CD1c-positive myeloid dendritic cell (primary cell): ENCODE data around the gene NDUFB8.
A peak's percentile ranks its signal among the peaks of the same experiment; 100 is the strongest.
"Not testable (repeated sequence)": the region's sequence is repeated elsewhere in the genome, so short reads cannot be mapped to it uniquely, and the experiment has no call there.

Experiments
- DNase-seq: peaks from one replicate; pipeline ENCODE4 v3.0.0-alpha.2; 2016; ENCODE audit errors: extremely low spot score

The NDUFB8 gene

DNA sequence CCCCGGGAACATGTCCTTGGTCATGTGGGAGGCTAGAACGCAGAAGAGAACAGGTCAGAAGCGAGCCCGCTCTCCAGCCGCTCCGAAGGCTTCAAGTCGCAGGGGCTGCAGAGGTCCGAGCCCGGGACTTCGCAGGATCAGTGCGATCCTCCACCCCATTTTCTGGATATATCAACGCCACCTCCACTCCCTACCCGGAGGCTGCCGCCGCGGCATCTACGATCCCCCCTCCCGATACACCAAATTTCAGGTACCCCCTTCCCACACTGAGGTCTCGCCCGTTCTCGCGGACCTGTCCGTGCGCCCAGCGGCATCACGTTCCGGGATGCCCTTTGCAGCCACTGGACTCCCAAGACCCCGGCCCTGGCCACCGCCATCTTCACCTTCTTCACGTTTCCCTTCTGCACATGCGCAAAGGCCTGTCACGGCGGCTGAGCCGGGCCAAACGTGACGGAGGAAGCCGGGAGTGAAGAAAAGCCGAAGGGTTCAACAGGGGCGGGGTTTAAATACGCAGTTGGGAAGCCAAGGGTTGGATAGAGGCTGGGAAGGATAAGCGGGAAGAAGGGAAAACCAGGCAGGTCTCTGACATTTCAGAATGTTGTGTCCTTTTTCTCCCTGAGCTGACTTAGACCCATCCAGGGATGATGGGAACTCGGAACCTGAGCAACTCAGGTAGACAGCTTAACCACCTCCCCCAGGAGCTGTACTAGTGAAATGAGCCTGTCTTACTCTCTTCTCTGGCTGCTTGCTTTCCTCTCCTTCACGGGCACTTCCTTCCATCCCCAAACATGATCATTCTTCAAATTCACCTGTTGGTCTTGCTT lies at the start of gene NDUFB8:
NDUFB8 (minus strand) TSS at position 397 of the 824 bp plus-strand sequence; CDS start at position 377, 20 bp downstream.
- peak; percentile 90 for DNase-seq

- DNase-seq: no peak
Observed at GRCh38 chr10:100576282-100576635, 46.6 kb upstream of the NDUFB8 start.

GRCh38 chr10:100575585-100576281 lies 46.1 kb upstream of the NDUFB8 start:
- no peak for DNase-seq

DNA sequence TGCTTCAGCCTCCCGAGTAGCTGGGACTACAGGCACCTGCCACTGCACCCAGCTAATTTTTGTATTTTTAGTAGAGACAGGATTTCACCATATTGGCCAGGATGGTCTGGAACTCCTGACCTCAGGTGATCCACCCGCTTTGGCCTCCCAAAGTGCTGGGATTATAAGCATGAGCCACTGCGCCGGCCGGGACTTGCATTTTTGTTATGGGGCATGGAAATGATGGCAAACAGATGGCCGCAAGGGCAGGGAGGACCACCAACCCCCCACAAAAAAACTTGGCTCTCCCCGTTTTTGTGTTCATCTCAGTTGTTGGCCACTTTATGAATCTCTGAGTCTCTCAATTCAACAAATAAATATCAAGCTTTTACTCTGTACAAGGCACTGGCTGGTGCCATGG lies 45.5 kb upstream of the NDUFB8 start:
- not testable (repeated sequence) for DNase-seq

- no peak for DNase-seq
Observed at GRCh38 chr10:100571084-100571856, 41.6 kb upstream of the NDUFB8 start.

DNA sequence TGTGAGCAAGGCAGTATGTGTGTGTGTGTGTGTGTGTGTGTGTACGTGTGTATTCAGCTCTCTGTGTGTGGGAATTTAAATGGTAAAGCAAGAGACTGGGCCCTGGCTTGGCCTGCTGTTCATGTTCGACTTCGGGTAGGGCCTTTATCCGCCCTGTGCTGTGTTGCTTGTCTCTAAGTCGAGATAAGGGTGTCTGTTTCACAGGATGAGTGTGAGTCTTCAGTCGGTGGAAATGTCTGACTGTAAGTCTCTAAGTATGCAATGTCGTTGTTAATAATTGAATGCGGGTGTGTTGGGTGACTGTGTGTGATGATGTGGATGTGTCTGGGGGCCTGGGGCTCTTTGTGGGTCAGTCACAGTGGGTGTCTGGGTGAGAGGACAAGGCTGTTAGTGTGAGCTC lies 40.8 kb upstream of the NDUFB8 start:
- no peak for DNase-seq

DNA sequence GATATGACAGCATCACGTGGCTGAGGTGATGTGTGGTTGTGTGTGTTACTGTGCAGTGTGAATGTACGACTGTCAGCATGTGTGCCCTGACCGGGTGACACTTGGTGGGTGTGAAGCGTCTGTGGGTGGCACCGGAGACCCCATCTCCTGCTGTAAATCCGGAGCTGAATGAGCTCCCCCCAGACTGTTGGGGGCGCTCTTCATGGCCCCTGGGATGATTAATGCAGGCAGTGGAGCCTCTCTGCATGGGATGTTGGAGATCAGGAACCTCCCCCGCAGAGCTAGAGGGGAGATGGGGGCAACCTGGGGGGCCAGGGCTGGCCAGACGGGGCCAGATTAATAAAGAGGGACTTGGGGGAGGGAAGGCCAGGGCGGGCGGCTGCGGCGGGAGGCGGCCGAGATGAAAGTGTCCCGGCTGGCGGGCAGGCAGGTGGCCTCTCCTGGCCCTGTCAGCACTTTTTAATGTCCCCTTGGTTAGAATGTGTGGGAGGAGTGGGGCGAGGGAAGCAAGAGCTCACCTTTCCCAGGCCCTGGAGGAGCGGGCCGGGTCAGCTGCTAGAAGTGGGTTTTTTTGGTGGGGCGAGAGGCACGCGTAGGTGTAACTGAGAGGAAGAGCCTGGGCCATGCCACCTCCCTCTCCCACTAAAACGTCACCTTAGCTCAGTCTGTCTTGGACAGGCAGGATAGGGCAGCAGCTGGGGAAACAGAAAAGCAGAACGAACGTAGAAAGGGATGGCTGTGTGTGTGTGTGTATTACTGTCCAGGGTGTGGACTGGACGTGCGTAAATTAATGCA lies 40.2 kb upstream of the NDUFB8 start:
- DNase-seq: no peak

- DNase-seq: no peak
Observed at GRCh38 chr10:100568912-100569311, 39.2 kb upstream of the NDUFB8 start.

GRCh38 chr10:100567826-100568225 lies 38.2 kb upstream of the NDUFB8 start:
- no peak for DNase-seq

DNA sequence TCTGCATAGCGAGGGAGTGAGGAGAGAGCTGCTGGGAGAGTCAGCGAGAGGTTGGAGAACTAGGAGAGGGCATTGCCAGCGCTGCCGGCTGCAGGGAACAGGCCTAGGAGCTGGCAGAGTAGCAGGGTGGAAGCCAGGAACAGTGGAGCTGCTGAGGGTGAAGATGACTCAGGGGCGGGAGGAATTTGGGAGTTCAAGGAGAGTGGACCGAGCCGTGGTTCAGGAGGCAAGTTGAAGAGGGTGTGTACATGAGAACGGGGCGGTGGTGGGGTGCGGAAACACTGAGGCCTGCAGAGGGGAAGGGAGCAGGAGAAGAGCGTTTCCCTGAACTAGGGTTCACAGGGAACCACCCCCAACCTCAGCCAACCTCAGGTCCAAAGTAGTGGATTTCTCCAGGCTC lies 37.6 kb upstream of the NDUFB8 start:
- no peak for DNase-seq

- DNase-seq: no peak
Observed at GRCh38 chr10:100566561-100566960, 36.9 kb upstream of the NDUFB8 start.

DNA sequence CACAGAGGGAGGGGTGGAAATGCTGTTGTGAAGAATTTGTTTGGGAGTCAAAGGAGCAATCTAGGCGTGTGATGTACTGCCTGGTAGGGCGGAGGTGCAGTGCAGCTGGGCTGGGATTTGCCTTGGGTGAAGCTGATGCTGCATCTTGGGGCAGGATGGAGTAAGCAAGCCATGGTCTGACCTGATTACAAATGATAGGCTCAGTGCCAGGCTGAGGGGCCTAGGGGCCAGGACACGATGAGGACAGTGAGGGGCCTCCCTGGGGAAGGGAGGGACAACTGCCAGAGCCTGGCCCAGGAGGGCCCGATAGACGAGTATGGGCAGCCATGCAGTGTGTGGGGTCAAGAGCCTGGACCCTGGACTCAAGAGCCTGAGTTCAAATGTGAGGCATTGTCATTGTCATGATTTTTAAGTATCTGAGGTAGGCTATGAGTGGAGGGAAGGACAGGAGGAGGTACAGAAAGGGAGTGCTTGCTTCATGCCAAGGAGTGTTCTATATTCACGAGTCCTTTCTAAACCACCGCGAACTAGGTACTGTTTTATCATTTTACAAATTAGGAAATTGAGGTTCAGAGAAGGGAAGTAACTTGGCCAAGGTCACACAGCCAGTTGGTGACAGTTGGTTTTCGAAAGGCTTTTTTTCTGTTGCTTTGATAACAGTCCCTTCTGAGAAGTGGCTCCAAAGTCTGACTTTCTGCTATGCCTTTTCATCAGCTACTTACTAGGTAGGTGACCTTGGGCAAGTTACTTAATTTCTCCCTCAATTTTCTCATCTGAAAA lies 35.7 kb upstream of the NDUFB8 start:
- DNase-seq: no peak

GRCh38 chr10:100562008-100562672 lies 32.5 kb upstream of the NDUFB8 start:
- DNase-seq: peak; percentile 90

DNA sequence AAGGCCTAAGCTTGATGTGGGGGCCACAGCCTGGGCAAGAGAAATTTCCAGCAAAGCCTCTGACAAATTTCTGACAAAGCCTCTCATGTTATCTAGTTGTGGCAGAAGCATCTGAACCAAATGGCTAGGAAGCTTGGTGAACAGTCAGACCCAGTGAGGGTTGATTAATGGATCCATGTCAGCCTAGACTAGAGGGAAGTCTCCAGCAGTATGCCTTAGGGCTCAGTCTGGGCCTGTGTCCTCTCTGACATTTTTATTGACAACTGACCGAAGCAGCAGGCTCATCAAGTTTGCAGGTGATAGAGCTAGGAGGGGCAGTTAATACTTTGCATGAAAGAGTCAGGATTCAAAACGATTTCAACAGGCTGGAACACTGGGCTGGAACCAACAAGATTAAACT lies 31.3 kb upstream of the NDUFB8 start:
- no peak for DNase-seq

DNA sequence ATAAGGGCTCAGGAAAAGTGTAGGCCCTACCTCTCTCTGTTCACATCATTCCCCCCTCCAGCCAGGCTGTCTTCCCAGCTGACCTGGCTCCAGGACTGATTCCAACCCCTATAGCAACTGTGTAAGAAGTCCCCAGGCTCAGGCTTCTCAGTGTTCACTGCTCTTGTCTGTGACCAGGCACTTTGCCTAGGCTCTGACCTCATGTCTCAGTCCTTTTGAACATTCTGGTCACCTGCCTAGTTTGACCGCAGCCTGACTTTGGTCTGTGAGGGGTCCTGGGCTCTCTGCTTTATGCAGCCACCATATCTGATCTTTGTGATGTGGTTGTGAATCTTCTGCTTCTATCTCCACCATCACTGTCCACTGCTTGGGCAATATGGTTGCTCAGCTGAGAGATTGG lies 30.6 kb upstream of the NDUFB8 start:
- DNase-seq: no peak

- DNase-seq: no peak
Observed at GRCh38 chr10:100554902-100555301, 25.2 kb upstream of the NDUFB8 start.

DNA sequence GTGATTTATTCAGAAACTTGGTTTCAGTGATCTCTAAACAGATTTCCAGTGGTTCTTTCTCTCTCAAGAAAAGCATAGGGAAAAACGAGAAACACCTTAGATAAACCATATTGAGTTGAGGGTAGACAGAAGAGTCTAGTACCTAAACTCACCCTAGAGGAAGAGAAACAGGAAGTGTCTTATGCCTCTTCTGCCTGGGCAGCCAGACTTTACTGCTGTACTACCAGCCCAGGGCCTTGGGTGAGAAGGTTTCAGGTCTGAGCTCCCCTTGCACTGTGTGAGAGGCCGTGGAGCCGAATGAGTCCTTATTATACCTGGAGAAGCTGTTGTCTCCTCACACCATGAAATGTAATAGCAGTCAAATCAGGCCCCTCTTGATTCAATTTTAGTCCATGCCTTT lies 24.3 kb upstream of the NDUFB8 start:
- no peak for DNase-seq

DNA sequence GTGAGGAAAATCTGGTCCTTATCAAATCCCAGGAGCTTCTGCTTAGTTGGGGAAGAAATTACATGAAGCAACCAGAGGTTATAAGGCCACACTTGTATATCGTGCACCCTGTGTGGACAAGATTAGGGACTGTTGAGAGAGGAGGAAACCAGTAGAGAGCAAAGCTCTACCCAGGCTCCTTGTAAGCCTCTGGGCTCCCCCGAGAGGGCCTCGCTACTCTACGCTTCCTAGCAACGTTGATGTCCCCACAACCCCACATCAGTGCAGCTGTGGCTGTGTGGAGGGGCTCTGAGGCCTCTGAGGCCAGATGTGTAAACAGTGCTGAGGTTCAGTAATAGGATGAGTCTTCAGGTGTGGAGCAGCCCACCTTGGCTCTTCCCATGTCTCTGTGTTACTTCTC lies 22.1 kb upstream of the NDUFB8 start:
- no peak for DNase-seq

- peak; percentile 71 for DNase-seq
Observed at GRCh38 chr10:100551196-100551595, 21.5 kb upstream of the NDUFB8 start.

DNA sequence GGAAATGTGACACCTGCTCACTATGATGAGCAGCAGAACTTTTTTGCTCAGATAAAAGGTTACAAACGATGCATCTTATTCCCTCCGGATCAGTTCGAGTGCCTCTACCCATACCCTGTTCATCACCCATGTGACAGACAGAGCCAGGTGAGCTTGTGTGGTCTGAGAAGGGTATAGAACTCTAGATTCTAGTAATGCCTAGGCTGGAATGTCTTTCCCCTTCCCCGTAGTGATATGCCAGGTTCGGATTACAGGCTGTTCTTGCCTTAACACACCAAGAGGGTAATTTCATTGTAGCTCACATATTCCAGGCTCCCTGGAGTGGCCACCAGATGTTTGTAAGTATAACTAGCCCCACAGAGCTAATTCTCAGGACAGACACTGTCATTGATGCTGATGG lies 15.3 kb upstream of the NDUFB8 start:
- no peak for DNase-seq
